ENCODE results near the gene INSR.

INSR gene

DNA sequence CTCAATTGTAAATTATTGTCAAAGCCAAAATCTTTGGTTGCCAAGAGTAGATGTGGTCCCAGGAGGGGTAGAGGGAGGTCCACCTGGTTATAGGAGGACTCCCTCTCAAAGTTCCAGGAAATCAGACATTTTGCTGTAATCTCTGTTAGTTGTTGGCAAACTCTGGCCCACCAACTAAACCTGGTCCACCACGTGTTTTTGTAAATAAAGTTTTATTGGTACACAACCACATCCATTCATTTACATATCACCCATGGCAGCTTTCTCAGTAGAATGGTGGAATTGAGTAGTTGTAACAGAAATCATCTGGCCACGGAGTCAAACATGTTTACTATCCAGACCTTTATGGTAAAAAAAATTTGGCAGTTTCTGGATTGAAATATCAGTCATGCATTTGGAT is 154.1 kb downstream of the INSR start:
- DNase-seq (ENCODE audit: low spot score) = no peak

DNA sequence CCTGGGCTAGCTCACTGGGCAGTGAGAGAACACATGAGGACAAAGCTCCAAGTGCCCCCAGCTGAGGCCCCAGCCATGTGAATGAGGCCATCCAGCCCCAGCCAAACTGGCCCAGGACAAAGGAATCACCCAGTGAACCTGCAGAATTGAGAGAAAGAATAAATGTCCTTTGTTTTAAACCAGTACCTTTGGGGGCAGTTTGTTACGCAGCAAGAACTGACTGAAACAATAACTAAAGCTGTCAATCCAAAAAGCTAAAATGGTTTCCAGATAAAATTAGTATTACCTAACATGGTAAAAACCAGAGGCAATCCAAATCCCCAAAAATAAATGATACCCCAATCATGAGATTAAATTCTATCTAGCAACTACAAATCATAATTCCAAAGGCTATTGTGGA is 155.1 kb downstream of the INSR start:
- DNase-seq (ENCODE audit: low spot score) = no peak

DNA sequence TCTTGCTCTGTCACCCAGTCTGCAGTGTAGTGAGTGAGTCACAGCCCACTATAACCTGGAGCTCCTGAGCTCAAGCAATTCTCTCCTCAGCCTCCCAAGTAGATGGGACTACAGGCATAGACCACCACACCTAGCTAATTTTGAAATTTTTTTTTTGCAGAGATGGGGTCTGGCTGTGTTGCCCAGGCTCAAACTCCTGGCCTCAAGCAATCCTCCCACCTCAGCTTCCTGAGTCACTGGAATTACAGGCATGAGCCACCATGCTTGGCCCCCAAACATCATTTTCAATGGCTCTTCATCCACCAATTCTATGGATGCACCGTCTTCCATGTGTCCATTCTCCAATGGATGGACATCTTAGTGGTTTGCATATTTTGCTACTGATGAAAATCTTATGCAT is 155.8 kb downstream of the INSR start:
- DNase-seq (ENCODE audit: low spot score) = no peak

DNA sequence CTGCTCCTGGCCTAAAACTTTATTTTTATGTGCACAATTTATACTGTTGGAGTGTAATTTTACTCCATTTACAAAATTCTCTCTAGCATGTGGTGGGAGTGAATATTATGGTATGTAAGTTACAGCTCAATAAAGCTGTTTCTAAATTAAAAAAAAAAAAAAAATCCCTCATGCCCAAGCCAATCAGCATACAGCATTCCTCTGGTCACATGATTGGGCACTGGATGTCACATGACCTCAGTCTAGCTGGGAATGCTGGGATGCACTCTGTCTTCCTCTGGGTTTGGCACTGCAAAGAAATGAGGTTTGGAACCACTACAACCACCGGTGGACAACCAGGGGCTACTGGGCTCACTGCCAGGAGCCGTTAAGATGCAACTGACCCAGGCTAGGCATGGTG is 157.1 kb downstream of the INSR start:
- no peak for DNase-seq (ENCODE audit: low spot score)

DNA sequence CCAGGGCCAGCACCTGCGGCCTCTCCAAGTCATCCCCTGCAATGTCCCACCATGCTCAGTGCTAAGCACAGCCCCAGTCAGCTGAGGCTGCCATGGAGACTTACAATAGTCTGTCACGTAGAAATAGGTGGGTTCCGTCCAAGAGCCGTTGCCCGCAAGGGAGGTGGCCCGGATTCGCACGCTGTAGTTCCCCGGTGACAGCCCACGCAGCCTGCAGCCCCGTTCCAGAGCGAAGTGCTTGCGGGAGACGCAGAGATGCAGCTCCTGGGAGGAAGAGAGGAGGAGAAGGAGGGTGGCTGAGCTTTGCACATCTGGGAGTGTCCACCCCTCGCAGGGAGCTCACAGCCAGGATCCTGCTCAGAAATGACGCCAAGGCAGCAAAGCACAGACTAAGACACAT is 162.2 kb downstream of the INSR start:
- no peak for DNase-seq (ENCODE audit: low spot score)

DNA sequence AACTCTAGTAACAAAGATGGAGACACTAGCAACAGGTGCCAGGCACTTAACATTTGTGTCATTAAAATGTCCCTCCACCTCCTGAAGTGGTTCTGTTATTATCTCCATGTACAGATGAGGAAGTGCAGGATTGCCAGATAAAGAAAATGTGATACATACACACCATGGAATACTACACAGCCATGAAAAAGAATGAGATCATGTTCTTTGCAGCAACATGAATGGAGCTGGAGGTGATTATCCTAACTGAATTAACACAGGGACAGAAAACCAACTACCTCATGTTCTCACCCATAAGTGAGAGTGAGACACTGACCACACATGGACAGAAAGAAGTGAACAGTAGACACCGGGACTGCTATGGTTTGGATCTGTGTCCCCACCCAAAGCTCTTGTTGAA is 164.2 kb downstream of the INSR start:
- DNase-seq (ENCODE audit: low spot score) = no peak

DNA sequence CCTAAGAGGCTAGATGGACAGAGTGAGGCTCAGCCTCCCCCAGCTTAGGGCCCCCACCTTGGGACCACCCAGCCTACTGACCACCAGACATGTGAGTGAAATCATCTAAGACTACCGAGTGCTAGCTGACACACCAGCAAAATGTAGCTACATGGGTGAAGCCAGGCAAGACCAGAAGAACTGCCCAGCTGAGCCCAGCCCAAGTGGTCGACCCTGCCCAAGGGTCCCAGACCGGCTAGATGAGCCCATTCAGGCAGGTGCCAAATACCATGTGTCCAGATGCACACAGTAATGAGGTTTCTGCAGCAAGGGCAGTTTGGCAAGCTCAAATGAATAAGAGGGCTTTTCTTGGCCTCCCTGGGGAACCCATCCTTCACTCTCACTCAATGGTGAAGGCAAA is 168.1 kb downstream of the INSR start:
- no peak for DNase-seq (ENCODE audit: low spot score)

DNA sequence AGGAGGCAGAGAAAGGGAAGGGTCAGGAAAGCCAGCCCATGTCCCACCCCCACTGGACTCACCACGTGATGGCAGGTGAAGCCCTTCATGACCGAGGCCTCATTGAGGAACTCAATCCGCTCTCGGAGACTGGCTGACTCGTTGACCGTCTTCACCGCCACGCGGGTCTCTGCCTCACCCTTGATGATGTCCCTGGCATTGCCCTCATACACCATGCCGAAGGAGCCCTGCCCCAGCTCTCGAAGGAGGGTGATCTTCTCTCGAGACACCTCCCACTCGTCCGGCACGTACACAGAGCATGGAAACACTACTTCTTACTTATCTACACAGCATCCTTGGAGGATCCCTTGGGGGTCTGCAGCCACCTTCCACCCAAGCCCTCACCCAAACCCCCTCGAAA is 169.0 kb downstream of the INSR start:
- no peak for DNase-seq (ENCODE audit: low spot score)

DNA sequence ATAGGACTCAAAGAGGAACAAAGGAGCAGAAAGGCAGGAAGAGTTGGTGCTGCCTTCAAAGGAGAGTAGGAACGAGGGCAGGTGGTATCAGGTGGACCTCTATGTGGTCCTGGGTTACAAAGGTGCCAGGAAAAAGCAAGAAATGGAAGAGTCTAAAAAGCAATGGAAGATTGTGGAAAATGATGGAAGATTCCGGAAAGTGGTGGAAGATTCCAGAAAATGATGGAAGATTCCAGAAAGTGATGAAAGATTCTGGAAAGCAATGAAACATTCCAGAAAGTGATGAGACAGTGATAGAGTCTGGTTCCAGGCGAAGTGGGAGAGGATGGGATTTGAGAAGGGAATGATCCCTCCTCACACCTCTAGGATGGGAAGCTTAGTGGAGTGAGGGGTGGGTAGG is 169.4 kb downstream of the INSR start:
- no peak for DNase-seq (ENCODE audit: low spot score)

DNA sequence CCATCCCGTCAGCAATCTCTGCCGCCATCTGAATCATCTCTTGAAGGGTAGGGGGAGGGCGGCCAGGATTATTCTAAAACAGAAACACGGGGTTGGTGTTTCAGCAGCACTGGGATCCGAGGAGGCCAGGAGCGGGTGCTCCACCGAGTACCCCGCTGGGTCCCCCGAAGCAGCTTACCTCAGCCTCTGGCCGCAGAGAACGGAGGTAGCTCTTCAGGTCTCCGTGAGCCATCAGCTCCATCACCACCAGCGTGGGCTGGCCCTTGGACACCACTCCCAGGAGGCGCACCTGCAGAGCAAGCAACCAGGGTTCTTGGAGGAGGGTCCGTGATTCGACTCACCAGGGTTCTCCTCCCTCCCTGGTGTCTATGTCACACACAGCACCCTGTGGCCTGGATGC is 171.5 kb downstream of the INSR start:
- DNase-seq (ENCODE audit: low spot score) = no peak

DNA sequence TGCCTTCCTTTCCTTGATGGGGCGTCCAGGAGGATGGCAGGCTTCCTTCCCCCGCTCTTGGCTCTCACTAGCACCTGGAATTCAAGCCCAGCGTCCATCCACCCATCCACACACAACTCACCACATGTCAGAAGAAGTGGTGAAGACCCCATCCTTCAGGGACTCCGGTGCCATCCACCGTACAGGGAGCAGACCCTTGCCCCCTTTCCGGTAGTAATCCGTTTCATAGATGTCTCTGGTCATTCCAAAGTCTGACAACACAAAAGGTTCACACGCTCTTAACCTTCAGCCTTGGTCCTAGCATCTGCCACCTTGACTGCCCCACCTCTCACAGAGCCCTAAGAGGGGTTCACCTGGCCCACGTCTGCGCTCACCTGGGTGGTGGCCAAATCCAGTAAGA is 173.7 kb downstream of the INSR start:
- DNase-seq (ENCODE audit: low spot score) = no peak

DNA sequence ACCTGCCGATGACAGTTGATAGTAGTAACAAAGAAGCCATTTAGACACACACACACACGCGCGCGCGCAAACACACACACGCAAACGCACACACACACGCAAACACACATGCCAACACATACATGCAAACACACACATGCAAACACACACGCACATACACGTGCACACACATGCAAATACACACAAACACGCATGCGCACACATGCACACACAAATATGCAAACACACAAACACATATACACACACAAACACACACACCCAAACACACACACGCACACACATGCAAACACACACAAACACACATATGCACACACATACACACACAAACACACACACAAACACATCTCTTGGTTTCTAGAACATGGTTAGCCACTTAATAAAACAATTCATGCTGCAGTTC is 174.6 kb downstream of the INSR start:
- DNase-seq (ENCODE audit: low spot score) = no peak

DNA sequence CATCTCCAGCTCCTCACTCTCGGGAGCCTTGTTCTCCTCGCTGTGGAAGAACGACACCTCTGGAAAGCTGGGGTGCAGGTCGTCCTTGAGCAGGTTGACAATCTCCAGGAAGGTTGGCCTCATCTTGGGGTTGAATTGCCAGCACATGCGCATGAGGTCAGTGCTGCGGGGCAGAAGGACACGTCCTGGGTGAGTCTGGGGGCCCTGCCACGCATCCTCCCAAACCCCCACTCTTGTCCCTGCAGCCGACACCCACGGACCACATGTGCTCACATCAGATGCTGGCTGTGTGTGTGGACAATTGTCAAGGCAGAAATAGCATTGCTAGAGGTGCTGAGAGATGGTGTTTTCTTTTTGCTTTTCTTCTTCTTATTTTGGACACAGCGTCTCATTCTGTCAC is 177.0 kb downstream of the INSR start:
- DNase-seq (ENCODE audit: low spot score) = no peak

DNA sequence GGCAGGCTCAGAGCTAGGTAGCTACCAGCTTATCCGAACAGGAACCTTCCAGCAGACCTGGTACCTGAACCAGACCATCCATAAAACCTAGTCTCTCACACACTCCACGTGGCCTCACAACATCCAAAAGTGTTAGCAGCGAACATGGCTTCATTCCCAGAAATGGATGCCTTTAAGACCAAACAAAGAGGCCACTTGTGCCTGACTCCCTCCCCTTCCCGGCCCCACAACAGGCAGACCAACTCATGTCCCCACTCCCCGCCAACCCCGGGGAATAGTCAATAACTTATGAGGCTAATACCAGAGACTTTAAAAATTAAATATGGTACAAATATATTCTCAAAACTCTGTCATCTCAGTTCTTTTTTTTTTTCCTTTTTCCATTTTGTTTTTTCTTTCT is 178.5 kb downstream of the INSR start:
- no peak for DNase-seq (ENCODE audit: low spot score)

DNA sequence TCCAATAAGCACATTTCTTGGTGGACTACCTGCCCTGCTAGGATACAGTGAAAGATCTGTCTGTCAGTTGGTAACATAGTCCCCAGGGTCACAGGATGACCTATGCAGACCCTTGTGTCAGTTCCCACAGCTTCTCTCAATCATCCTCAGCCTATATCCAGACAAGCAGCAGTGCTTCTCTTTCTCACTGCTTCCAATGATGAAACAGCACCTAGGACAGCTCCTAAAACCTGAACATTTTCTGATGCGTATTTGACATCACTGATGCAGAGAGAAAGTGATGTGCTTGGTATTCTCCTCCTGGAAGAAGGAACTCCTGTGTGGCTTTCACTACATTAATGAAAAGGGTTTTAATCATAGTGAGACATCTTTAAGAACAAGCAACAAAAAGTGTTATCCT is 181.0 kb downstream of the INSR start:
- DNase-seq (ENCODE audit: low spot score) = no peak

DNA sequence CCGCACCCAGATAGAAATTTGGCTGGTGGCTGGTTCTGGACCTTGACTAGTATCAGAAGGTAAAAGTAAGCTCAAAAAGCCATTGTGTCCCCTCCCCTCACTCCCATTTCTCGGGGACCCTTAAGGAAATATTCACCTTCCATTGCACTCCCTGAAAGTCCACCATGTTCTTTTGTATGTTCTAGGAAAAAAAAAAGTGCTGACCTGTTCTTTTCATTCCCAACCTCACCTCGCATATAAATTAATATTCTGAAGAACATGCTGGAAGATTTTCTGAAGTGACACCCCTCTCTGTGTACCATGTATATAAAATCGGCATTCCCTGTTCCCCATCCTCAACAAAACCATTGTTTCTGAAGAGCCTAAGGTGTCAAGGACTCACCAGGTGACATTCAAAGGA is 181.5 kb downstream of the INSR start:
- no peak for DNase-seq (ENCODE audit: low spot score)

DNA sequence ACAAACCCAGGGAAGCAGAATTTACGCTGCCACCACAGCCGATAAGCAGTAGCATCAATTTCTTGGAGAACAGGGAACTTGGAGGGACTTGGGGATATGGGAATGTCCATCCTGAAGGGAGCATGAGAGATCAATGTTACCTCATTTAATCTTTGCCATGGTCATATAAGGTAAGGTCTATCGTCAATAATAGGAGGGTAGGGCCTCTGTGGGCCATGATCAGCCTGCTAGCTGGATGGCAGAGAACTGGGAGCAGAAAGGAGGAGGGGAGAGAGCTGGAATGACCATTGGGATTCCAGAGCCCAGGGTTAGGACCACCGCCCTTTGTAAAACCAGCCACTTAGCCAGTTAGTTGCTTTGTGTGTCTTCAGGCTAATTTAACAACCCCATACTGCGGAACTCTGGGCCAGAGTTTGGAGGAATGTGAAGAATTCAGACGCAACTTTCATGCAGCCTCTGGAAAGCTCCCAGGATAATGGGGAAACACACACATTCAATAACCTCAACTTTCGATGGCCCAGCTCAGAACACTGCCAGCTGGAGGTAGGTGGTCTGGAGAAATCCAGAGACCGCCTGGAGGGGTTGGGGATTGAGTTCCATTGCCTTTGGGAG is 184.4 kb downstream of the INSR start:
- no peak for DNase-seq (ENCODE audit: low spot score)

DNA sequence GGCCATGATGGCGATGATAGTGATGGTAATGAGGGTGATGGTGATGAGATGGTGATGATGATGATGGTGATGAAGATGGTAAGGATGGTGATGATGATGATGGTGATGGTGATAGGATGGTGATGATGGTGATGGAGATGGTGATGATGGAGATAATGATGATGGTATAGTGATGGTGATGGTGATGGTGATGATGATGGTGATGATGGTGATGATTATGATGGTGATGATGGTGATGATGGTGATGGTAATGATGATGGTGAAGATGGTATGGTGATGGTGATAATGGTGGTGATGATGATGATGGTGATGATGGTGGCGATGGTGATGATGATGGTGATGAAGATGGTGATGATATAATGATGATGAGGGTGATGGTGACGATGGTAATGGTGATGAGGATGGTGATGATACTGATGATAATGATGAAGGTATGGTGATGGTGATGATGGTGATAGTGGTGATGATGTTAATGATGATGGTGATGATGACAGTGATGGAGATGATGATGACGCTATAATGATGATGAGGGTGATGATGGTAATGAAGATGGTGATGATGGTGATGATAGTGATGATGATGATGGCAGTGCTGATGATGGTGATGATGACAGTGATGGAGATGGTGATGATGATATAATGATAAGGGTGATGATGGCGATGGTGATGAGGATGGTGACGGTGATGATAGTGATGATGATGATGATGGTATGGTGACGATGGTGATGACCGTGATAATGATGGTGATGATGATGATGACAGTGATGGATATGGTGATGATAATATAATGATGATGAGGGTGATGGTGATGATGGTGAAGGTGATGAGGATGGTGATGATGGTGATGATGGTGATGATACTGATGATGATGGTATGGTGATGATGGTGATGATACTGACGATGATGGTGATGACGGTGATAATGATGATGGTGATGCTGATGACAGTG is 187.2 kb downstream of the INSR start:
- no peak for DNase-seq (ENCODE audit: low spot score)

DNA sequence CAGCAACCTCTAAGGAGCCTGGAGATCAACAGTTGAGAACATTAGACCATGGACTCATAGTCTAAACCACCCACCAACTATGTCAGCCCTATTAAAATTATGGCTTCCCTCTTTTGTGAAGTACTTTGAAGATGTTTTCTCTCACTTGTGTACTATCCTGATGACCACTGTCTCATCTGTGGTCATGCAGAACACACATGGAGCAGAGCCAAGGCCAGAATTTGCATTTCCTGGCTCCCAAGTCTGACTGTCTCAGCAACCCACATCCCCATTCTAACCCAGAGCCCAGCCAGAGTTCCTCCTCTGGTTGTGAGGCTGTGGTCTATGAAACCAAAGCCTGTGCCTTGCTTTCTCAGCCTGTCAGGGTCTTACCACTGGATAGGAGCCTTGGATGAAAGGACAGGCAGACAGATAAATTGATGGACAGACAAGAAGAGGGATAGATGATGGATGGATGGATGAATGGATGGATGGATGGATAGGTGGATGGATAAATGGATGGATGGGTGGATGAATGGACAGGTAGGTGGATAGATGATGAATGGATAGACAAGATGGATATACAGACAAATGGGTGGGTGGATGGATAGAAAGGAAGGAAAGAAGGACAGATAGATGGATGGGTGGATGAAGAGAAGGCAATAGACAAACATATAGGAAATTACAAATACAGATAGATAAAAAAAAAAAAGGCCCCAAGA is 189.3 kb downstream of the INSR start:
- DNase-seq (ENCODE audit: low spot score) = no peak

DNA sequence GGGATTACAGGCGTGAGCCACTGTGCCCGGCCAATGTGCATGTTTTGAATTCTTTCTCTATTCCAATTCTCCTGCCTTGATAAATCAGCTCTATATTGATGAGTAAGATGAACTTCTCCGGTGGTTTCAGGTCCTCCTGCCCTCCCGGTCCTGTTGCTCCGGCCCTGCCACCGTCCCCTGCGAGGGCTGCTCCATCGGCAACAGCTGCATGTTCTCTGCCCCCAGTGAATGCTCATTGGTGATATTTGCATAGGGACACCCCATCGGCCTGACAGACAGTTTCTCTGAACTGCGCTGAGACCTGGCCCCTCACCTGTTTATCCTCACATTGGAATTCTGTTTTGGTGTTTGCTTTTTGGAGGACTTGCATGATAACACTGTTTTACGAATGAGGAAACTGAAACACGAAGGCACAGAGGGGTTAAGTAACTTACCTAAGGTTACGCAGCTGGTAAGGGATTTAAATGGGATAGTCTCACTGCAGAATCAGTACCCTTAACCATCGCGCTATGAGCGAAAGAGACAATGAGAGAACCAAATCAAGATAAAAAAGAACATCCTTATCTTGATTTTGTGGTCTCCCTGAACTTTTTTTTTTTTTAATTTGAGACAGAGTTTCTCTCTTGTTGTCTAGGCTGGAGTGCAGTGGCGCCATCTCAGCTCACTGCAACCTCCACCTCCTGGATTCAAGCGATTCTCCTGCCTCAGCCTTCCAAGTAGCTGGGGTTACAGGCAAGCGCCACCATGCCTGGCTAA is 192.5 kb downstream of the INSR start:
- no peak for DNase-seq (ENCODE audit: low spot score)

DNA sequence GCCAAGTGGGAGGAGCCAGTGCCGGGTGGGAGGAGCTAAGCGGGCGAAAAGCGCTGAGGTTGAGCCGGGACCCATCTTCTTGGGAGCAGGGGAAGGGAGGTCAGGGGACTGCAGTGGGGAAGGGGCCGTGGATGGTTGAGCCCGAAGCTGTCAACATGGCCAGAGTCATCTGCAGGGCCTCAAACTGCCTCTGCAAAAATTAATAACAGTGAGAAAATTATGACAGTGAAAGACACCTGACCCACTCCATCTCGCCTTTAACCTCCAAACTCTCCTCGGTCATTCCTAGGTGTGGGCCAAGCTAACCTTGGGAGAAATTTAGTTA is 194.7 kb downstream of the INSR start:
- DNase-seq (ENCODE audit: low spot score) = no peak

Measured in SW480 (cell line).